NK-92 (cell line): ENCODE measurements around the gene WARS2.

Source experiments
- DNase-seq: peaks from one replicate; lab custom pipeline; 2025; ENCODE audit not compliant: unreplicated experiment; lab: John Stamatoyannopoulos, UW

The WARS2 gene

GRCh38 chr1:119084798-119085197 is 55.7 kb downstream of the WARS2 start:
- no peak for DNase-seq

DNA sequence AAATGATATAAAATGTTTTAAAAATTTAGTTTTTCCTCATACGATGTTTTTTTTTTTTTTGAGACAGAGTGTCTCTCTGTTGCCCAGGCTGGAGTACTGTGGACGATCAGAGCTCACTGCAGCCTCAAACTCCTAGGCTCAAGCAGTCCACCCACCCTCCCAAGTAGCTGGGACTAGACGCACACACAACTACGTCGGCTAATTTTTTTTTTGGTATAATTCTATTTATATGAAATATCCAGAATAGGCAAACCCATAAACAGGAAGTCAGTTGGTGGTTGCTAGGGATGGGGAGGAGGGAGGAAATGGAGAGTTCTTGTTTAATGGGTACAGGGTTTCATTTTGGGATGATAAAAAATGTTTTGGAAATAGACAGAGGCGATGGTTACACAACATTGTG is 56.5 kb downstream of the WARS2 start:
- DNase-seq = no peak

GRCh38 chr1:119083479-119083878 is 57.0 kb downstream of the WARS2 start:
- DNase-seq = no peak

- no peak for DNase-seq
Observed at GRCh38 chr1:119081700-119082099, 58.8 kb downstream of the WARS2 start.

DNA sequence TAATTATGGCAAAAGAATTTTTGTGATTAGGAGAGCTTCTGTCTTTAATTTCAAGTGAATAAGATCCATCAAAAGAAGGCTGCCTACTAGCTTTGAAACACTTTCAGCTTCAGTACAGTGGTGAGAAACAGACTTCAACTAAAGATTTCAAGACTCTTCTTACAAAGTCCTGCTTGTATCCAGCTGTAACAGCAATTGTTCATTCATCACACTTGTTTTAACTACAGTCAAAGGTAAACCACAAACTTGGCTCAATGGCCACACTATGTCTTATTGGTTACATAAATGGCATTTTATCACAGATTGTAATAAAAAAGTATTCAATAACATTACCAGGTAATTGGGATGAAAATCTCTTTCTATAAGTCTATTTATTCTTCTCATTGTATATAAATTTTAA is 59.2 kb downstream of the WARS2 start:
- no peak for DNase-seq

DNA sequence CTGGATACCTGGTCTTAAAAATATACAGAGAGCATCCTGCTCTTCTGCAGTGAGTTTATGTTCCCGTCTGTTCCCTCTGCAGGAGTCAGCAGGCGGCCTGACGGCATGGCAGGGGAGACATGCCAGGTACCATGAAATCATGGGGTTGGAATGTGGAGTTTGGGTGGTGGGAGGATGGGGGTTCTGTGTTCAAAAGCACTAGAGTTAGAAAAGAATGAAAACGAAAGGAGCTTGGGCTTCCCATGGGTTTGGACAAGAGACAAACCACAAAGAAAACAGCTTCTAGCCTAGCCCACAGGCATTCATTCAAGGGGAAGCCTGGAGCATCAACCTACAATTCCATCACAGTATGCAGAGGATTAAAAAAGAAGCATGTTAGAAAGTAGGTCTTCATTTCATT is 59.9 kb downstream of the WARS2 start:
- no peak for DNase-seq

DNA sequence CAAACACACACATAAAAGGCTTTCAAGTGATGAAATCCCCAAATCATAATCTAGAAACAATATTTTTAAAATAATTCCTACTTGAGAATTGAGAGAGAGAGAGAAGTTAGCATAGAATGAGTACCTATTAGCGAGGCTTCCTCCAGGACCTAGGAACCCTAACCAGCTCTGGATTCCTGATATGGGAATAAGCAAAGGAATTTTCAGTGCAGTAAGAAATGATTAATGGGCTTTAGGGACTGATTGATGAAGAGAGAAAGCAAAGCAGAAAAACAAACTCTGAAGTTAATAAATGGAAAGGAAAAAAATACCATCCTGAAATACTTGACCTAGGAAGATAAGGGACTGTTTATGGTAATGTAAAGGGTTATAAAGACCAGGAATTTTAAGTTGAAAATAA is 60.6 kb downstream of the WARS2 start:
- DNase-seq = no peak

- DNase-seq = no peak
Observed at GRCh38 chr1:119075614-119076013, 64.8 kb downstream of the WARS2 start.

GRCh38 chr1:119071321-119071720 is 69.1 kb downstream of the WARS2 start:
- no peak for DNase-seq

DNA sequence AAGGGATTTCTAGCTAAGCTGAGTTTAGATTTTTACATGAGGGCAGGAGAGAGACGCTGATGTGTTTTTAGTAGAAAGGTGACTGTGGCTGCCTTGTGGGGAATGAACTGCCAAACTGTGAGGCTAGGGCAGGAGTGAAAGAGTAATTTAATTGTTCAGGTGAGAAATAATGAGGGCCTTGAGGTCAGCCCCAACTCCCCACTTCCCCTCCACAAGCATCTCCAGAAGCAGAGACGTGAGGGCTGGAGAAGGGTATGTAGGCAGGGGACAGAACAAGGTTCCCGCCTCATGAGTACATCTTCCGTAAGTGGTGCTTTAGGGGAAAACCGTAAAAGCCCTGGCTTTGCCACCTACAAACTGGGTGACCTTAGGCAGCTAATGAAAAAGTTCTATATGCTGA is 70.8 kb downstream of the WARS2 start:
- no peak for DNase-seq

- DNase-seq = no peak
Observed at GRCh38 chr1:119068427-119068826, 72.0 kb downstream of the WARS2 start.

DNA sequence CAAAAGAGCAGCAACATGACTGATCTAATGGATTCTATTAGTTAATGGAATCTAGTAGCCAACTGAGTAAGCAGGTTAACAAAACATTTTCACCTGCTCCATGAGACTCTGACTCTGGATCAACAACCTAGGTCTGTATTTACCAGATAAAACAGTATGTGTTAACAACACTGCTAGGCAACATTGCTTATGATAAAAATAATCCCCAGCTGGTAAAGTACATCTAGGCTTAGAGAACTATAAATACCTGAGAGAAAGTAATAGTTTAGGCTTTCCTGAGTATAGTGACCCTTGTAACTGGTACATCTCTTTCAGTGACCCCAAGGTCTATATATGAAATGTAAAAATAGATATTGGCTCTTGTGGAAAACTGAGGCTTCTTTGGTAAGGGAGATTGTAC is 78.8 kb downstream of the WARS2 start:
- DNase-seq = no peak

DNA sequence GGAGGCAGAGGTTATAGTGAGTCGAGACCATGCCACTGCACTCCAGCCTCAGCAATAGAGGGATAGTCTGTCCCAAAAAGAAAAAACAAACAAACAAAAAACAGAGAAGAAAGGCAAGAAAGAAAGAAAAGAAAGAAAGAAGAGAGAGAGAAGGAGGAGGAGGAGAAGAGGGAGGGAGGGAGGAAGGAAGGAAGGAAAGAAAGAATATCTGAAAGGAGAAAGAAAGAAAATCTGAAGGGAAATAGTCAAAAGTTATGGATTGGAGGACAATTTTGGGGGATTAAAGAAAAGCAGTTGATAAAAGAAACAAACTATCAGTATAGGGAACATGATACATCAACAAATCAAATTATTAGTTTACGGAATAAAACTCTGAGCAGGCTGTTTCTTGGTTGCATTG is 84.9 kb downstream of the WARS2 start:
- DNase-seq = no peak

GRCh38 chr1:119053917-119054316 is 86.5 kb downstream of the WARS2 start:
- no peak for DNase-seq

- DNase-seq = no peak
Observed at GRCh38 chr1:119052267-119052666, 88.2 kb downstream of the WARS2 start.

DNA sequence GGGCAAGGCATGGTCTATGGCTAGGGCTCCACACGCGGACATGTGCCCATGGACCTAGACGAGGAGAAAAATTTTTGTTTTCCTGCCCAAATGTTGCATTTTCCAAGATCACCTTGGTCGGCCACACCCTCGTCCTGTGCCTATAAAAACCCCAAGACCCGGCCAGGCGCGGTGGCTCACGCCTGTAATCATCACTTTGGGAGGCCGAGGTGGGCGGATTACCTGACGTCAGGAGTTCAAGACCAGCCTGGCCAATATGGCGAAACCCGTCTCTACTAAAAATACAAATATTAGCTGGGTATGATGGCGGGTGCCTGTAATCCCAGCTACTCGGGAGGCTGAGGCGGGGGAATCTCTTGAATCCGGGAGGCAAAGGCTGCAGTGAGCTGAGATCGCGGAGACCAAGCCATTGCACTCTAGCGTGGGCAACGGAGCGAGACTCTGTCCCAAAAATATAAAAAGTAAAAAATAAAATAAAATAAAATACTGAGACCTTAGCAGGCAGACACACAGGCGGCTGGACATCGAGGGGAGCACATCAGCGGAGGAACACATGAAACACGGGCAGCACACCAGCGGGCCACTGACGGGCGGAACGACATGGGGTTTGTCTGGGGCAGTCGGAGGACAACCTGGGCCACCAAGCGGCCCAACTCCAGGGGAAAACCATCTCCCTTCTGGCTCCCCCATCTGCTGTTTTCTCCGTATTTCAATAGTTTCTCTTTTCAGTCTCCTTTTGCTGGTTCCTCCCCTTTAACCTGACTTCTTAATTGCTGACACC is 91.6 kb downstream of the WARS2 start:
- DNase-seq = no peak

DNA sequence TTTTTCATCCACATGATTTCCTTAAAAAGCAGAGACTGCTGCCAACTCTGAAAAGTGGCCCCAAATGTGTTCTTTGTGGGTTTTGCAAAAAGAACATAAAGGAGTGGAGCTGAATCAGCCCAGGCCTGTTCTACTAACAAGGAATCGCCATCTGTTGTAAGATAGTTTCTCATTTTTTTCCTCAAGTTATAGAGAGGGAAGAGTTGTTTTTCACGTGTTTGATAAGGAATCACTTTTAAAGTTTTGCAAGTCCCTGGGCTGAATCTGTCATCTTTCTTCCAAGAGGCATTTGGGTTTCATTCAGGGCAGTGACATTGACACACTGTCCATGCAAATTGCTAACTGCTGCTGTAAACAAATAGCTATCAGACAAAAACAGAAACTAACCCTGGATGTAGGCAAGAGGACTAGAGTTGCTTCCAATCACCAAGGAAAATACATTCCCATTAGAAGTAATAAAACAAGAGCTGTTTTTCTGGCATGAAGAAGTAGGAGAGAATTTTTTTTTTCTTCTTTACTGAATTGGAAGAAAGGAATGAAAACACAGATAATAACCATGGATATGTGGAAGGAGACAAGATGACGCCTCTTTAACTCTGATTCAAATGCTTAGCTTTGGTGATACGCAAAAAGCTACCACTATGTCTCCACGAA is 93.5 kb downstream of the WARS2 start:
- DNase-seq = no peak

DNA sequence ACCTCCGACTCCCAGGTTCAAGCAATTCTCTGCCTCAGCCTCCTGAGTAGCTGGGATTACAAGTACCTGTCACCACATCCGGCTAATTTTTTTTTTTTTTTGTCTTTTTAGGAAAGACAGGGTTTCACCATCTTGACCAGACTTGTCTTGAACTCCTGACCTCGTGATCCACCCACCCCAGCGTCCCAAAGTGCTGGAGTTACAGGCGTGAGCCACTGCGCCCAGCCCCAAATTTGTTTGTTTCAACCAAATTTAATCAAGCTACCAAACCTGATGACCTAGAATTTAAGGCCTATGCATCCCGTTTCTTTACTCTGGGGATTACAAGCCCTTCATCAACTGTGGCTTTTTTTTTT is 94.0 kb downstream of the WARS2 start:
- DNase-seq = no peak

DNA sequence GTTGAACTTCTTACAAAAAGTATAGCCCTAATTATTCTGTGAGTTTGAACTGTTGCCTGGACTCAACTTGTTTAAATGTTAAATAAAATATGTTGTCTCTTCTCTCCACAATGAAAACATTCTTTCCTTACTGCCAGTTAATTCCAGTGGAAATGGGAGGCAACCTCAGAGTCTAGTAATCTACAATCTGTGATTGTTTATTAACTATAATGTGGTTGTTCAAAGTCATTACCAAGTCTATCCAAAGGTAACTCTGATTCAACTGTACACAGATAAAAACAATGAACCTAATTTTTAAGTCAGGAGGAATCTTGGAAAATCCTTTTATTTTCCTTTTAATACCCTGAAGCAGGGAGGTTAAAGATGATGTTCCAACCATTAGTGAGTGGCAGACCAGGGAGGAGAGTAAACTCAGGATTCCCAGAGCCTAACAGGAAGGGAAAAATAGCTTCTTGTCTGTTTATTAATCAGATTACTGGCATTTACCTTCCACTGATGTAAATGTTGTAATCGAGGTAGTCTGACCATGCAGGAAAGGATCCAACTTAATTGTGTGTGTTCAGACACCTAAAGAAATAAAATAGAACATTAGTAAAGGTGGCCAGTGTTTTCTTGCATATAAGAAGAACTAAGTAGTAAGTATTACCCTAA is 95.2 kb downstream of the WARS2 start:
- DNase-seq = no peak

DNA sequence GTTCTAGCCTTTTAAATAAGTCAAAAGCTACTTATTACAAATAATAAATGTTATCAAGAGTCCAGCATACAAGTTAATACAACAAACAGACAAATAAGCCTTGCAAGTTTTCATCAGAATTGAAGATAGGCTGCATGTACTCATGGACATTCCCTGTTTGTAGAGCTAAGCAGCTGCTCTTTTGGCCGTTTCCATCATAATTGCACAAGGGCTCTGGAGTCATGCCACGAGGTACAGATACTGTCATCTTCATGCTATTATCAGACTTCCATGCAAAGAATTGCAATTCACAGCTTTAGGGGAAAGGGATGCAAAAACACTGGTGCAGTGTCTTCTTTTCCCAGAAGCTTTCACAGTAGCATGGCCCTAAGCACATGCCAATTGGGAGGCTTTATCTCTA is 99.5 kb downstream of the WARS2 start:
- no peak for DNase-seq

- DNase-seq = no peak
Observed at GRCh38 chr1:119040489-119040888, 100.0 kb downstream of the WARS2 start.

GRCh38 chr1:119038363-119038762 is 102.1 kb downstream of the WARS2 start:
- DNase-seq = no peak
